Activated T-helper 1 cell treated with Interleukin-2 at 50 U/mL for 16 hours (primary cell): ENCODE results near the gene WWP2.

Experiments
- DNase-seq: peaks from one replicate; pipeline ENCODE4 v3.0.0-alpha.2; 2020; ENCODE audit warnings: low read depth

WWP2 gene

GRCh38 chr16:69890114-69890891 lies 128.2 kb downstream of the WWP2 start:
- no peak for DNase-seq

- no peak for DNase-seq
Measured at GRCh38 chr16:69890892-69891282, 128.8 kb downstream of the WWP2 start.

DNA sequence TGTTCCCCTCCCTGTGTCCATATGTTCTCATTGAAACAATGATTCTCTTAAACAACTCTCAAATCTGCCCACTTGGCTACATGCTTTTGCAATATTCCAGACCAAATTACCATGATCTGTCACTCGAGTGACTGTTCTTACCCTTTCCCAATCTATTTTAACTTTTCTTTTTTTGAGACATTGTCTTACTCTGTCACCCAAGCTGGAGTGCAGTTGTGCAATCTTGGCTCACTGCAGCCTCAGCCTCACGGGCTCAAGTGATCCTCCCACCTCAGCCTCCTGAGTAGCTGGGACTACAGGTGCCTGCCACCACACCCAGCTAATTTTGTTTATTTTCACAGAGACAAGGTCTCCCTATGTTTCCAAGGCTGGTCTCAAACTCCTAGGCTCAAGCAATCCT lies 130.2 kb downstream of the WWP2 start:
- DNase-seq, result no peak

DNA sequence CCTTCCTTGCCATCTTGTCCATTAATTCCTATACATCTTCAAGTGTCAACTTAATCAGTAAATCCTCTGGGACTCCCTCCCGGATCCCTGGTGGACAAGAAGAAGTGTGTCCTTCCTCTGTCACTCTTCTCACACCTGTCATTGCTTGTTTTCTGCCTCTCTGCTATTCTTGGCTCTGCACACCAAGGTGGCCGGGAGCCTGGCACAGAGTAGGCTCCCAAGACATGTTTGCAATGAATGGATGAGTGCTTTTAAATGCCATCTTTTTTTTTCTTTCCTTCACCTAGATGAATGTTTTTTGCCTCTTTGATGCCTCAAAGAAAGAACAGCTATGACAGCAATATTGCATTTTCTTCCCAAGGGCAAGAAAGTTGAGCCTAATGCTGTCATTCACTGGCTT lies 131.0 kb downstream of the WWP2 start:
- no peak for DNase-seq

DNA sequence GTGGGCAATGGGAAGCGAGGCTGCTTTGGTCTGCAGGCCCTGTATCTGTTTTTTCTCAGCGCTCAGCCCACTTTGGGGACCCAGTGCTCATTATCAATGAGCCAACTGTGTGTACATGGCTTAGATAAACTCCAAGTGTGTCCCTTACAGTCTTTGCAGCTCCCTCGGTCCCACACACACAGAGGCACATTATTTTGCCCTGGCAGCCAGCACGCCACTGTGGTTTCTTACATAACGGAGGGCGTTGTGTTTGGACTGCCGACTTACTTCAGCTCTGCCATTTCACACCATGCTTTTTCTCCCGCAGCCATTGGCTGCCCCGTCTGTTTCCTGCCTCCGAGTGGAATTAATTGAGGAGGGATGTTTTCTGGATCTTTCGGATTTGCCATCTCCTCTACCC lies 132.5 kb downstream of the WWP2 start:
- DNase-seq, result no peak

GRCh38 chr16:69903865-69904415 lies 141.8 kb downstream of the WWP2 start:
- no peak for DNase-seq

GRCh38 chr16:69904495-69905170 lies 142.5 kb downstream of the WWP2 start:
- DNase-seq, result no peak

GRCh38 chr16:69905171-69905555 lies 143.0 kb downstream of the WWP2 start:
- DNase-seq, result no peak

GRCh38 chr16:69906838-69907401 lies 144.8 kb downstream of the WWP2 start:
- DNase-seq, result no peak

- DNase-seq, result no peak
Measured at GRCh38 chr16:69909043-69909442, 146.9 kb downstream of the WWP2 start.

- DNase-seq, result no peak
Measured at GRCh38 chr16:69909760-69910159, 147.6 kb downstream of the WWP2 start.

GRCh38 chr16:69910964-69911363 lies 148.8 kb downstream of the WWP2 start:
- DNase-seq, result no peak

- no peak for DNase-seq
Measured at GRCh38 chr16:69916462-69916861, 154.3 kb downstream of the WWP2 start.

GRCh38 chr16:69917311-69917710 lies 155.2 kb downstream of the WWP2 start:
- DNase-seq, result no peak

DNA sequence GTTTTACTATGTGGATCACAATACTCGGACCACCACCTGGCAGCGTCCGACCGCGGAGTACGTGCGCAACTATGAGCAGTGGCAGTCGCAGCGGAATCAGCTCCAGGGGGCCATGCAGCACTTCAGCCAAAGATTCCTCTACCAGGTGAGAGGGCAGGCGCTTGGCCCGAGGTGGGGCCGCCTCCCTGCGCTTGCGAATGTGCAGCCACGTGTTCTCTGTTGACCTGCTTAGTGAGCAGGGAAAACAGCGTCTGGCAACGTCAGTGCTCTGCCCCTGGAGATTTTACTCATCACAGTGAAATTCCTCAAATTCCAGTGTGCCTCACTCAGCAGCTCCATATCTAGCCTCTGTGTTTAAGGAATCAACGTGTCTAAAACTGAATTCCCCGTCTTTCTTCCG lies 155.6 kb downstream of the WWP2 start:
- no peak for DNase-seq

GRCh38 chr16:69918241-69918640 lies 156.1 kb downstream of the WWP2 start:
- DNase-seq, result no peak

DNA sequence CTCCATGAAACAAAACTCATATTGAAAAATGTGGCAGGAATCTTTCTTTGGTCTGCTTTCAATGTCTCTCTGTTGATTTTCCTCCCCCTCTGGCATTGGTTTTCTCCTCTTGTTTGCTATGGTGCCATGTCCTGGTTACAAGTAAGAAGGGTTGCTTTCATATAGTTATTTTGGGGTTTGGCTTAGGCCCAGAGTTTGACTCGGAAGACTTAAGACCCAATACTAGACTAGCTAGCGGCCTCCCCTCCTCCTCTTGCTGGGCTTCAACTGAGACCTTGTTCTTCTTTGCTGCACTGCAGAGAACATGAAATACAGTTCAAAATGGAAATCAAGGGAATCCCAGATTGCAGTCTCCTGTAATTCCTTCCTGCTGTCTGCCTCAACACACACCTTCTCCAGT lies 159.0 kb downstream of the WWP2 start:
- no peak for DNase-seq

GRCh38 chr16:69922200-69922599 lies 160.1 kb downstream of the WWP2 start:
- DNase-seq, result no peak

DNA sequence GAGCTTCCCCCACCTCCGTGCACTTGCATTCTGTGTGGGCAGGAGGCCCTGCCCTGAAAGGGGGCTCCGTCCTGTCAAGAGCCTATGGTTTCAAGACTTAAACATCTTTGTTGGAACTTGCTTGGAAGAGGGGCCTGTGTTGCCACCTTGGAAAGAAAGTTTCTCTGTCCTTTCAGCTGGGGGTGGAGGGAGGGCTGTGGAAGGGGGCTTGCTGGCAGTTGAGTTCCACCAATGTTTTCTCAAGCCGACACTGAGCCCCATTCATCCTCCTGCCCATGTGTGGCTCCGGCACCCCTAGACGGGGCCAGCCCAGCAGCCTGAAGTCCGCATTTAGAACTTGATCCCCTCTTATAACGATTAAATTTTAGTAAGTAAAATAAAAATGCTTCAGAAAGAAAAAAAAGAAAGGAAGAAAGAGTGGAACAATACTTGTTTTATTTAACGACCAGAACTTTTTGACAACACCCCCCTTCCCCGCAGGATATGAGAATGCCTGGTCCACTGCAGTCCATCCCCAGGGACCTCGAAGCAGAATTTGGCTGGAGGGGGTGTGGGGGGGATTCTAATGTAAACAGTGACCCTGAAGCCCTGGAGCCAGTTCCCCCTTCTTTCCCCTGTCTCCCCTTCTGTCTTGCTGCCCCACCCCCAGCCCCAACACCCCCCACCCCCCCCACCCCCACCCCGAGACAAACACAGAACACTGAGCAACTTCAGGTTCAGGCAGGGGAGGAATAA lies 162.1 kb downstream of the WWP2 start:
- DNase-seq, result no peak

GRCh38 chr16:69924777-69925191 lies 162.7 kb downstream of the WWP2 start:
- no peak for DNase-seq

GRCh38 chr16:69925311-69925710 lies 163.2 kb downstream of the WWP2 start:
- no peak for DNase-seq

DNA sequence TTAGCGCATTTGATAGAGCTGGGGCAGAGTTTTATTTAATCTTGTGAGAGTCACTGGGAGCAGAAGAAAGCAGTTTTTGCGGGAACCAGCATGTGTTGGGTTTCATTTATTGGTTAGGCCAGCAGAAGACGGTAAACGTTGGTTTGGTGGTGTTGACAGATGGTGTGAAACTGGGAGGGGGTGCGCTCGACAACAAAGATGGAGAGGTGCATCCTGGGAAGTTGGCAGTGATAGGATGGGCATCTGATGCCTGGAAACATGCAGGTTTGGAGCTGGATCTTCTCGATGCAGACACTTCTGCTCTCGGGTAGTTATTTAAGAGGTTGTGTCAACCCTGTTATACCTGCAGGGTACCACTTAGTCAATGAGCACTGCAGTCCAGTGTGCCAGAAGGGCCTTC lies 164.1 kb downstream of the WWP2 start:
- no peak for DNase-seq
